Trophoblast cell (in vitro differentiated cells and primary cell): ENCODE data around the gene LGALS12.

ENCODE experiments used
- DNase-seq, 2 donors: peaks; one replicate each; pipeline ENCODE4 v3.0.0-alpha.2; 2016
- H2AFZ ChIP-seq: 2 replicates; pipeline ENCODE4 v1.6.1; 2013; ENCODE audit warnings: low read length, moderate library complexity, mild to moderate bottlenecking; ENCODE audit not compliant: insufficient read depth, poor library complexity
- H2AK5ac ChIP-seq: 2 replicates; pipeline ENCODE4 v1.6.1; 2013; ENCODE audit warnings: mild to moderate bottlenecking, low read length
- H2BK120ac ChIP-seq: 2 replicates; pipeline ENCODE4 v1.6.1; 2013; ENCODE audit warnings: low read length, mild to moderate bottlenecking, moderate library complexity; ENCODE audit not compliant: insufficient read depth, poor library complexity
- H2BK12ac ChIP-seq: 2 replicates; pipeline ENCODE4 v1.6.1; 2013; ENCODE audit warnings: mild to moderate bottlenecking, low read length, moderate library complexity
- H2BK5ac ChIP-seq: 2 replicates; pipeline ENCODE4 v1.6.1; 2013; ENCODE audit warnings: low read length, low read depth, moderate library complexity, mild to moderate bottlenecking; ENCODE audit not compliant: poor library complexity
- H3K14ac ChIP-seq: 2 replicates; pipeline ENCODE4 v1.6.1; 2013; ENCODE audit warnings: mild to moderate bottlenecking, low read length
- H3K18ac ChIP-seq: 2 replicates; pipeline ENCODE4 v1.6.1; 2013; ENCODE audit warnings: mild to moderate bottlenecking, low read length
- H3K23ac ChIP-seq: 2 replicates; pipeline ENCODE4 v1.6.1; 2013; ENCODE audit warnings: low read length
- H3K27ac ChIP-seq: 2 replicates; pipeline ENCODE4 v1.5.1; 2013; ENCODE audit warnings: low read depth, mild to moderate bottlenecking, inconsistent platforms, low read length, moderate library complexity
- H3K27me3 ChIP-seq: 2 replicates; pipeline ENCODE4 v1.6.1; 2013; ENCODE audit warnings: inconsistent platforms, mild to moderate bottlenecking, low read length, moderate library complexity; ENCODE audit not compliant: insufficient read depth
- H3K36me3 ChIP-seq, 2 experiments: 1 replicate in 1 of 2; 2 replicates in 1 of 2; pipeline ENCODE4 v1.6.1; 2013; ENCODE audit warnings: low read length in 2 of 2, mild to moderate bottlenecking in 2 of 2, moderate library complexity in 1 of 2; ENCODE audit not compliant: insufficient read depth in 2 of 2, control insufficient read depth in 1 of 2
- H3K4ac ChIP-seq: 2 replicates; pipeline ENCODE4 v1.6.1; 2013; ENCODE audit warnings: low read depth, mild to moderate bottlenecking, low read length, moderate library complexity
- H3K4me1 ChIP-seq, 2 experiments: 1 replicate in 1 of 2; 2 replicates in 1 of 2; pipeline ENCODE4 v1.6.1; 2013; ENCODE audit warnings: low read length in 2 of 2, mild to moderate bottlenecking in 2 of 2, moderate library complexity in 1 of 2; ENCODE audit not compliant: insufficient read depth in 2 of 2, control insufficient read depth in 1 of 2
- H3K4me2 ChIP-seq: 2 replicates; pipeline ENCODE4 v1.6.1; 2013; ENCODE audit warnings: inconsistent platforms, mild to moderate bottlenecking, low read length, moderate library complexity
- H3K4me3 ChIP-seq: 2 replicates; pipeline ENCODE4 v1.5.1; 2013; ENCODE audit warnings: mild to moderate bottlenecking, low read depth, low read length, inconsistent platforms
- H3K79me1 ChIP-seq: one replicate; pipeline ENCODE4 v1.6.1; 2013; ENCODE audit warnings: low read length
- H3K79me2 ChIP-seq: 2 replicates; pipeline ENCODE4 v1.6.1; 2013; ENCODE audit warnings: low read length, mild to moderate bottlenecking; ENCODE audit not compliant: control insufficient read depth, insufficient read depth, poor library complexity
- H3K9ac ChIP-seq: 2 replicates; pipeline ENCODE4 v1.6.1; 2013; ENCODE audit warnings: mild to moderate bottlenecking, low read length
- H3K9me3 ChIP-seq: 2 replicates; pipeline ENCODE4 v1.6.1; 2013; ENCODE audit warnings: low read depth, mild to moderate bottlenecking, control low read depth, inconsistent platforms, low read length; ENCODE audit not compliant: insufficient read depth
- H4K12ac ChIP-seq: 2 replicates; pipeline ENCODE4 v1.6.1; 2013; ENCODE audit warnings: low read depth, mild to moderate bottlenecking, low read length, moderate library complexity
- H4K8ac ChIP-seq: 2 replicates; pipeline ENCODE4 v1.6.1; 2013; ENCODE audit warnings: low read depth, mild to moderate bottlenecking, low read length, moderate library complexity
- H4K91ac ChIP-seq: one replicate; pipeline ENCODE4 v1.6.1; 2013; ENCODE audit warnings: low read depth, mild to moderate bottlenecking, low read length, moderate library complexity
- WGBS: extraction: QIAGEN DNeasy Blood & Tissue Kit; methylation state at CpG from one replicate; pipeline ENCODE4 v1.1.7; 2013; ENCODE audit warnings: missing lambda C conversion rate; ENCODE audit not compliant: insufficient read length, insufficient coverage; ENCODE audit errors: extremely low coverage; 5-methylcytosine and 5-hydroxymethylcytosine counted together

LGALS12 gene

DNA sequence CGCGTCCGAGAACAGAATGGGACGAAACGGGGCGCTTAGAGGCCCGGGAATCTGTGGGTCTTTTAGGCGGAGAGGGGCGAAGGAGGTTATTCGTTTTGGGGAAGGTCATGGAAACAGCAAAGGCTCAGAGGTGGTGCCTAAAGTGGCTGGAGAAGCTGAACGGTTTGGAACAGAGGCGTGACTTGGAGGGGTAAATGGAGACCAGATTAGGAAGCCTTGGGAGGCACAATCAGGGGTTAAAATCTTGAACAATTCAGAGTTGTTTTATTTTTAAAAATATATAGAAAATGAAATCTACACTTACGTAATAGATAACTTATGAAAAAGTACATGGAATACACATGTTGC is 14.7 kb upstream of the LGALS12 start:
- Histone ChIP-seq H3K79me2 (peaks cover 3% of the 10 kb centered on the region), H3K4me3 (peak overlapping the region; percentile 65), H2AFZ (peak overlapping the region; percentile 77), H3K79me1 (peaks cover 11% of the 10 kb centered on the region), H3K4me1 (peaks cover 3 to 7% of the 10 kb centered on the region in 2 experiments), H3K23ac (no peak overlapping the region), H2BK5ac (peak overlapping the region; percentile 68), H3K9ac (peak overlapping the region; percentile 63), H4K12ac (peak overlapping the region; percentile 74), H3K4ac (peak overlapping the region; percentile 12), H3K9me3 (no peaks in the 10 kb centered on the region), H3K18ac (peak overlapping the region; percentile 53), H3K4me2 (peak overlapping the region; percentile 99), H4K8ac (peak overlapping the region; percentile 82), H3K27ac (peak overlapping the region; percentile 19), H3K27me3 (no peaks in the 10 kb centered on the region), H2BK120ac (peak overlapping the region; percentile 80), H3K36me3 (no peaks in the 10 kb centered on the region), H4K91ac (peak overlapping the region; percentile 86), H3K14ac (peak overlapping the region; percentile 42), H2BK12ac (peak overlapping the region; percentile 37), H2AK5ac (no peak overlapping the region)
- no peak for DNase-seq
- WGBS = no CpG with 5 or more reads among the region's 13 CpGs

DNA sequence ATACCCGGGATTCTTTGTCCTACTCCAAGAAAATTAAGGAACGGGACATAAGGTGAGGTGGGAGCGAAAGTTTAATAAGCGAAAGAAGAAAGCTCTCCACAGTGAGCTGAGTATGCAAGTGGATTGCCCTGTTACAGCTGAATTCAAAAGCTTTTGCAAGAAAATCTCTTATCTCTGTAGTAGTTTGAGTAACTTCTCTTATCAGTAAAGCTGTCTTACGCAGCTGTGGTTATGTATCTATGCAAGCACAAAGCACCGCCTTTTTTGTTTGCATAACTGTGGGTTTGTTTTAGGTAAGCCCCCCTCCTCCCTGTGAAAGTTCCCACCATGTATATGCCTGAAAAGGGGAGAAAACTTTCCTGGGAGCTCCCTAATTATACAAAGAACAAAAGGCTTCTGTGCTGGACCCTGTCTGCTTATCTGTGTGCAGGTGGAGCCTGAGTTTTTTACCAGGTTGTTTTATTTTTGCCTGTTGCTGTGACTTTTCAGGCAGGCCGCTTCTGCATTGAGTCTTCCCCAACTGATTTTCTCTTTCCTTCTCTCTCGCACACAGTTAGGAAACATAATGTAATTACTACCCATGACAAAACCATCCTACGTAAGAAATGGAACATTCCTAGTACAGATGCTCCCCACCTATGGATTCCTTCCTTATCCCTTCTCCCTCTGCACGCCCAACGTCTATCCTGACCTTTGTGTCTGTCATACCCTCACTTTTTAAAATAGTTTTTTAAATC is 14.1 kb upstream of the LGALS12 start:
- Histone ChIP-seq H3K9ac (no peak overlapping the region), H2BK5ac (no peak overlapping the region), H3K36me3 (no peaks in the 10 kb centered on the region), H4K8ac (no peak overlapping the region), H3K4ac (no peak overlapping the region), H3K27ac (no peak overlapping the region), H2BK120ac (no peak overlapping the region), H3K4me1 (peaks cover 3 to 7% of the 10 kb centered on the region in 2 experiments), H3K4me2 (peak overlapping the region; percentile 55), H3K79me1 (peaks cover 11% of the 10 kb centered on the region), H4K91ac (no peak overlapping the region), H3K27me3 (no peaks in the 10 kb centered on the region), H2BK12ac (no peak overlapping the region), H3K23ac (no peak overlapping the region), H2AFZ (no peak overlapping the region), H4K12ac (no peak overlapping the region), H3K9me3 (no peaks in the 10 kb centered on the region), H3K18ac (no peak overlapping the region), H3K4me3 (no peak overlapping the region), H3K14ac (no peak overlapping the region), H2AK5ac (no peak overlapping the region), H3K79me2 (peaks cover 3% of the 10 kb centered on the region)
- DNase-seq = peak; percentile 45 to 74
- no CpG with 5 or more reads among the region's 11 CpGs for WGBS

DNA sequence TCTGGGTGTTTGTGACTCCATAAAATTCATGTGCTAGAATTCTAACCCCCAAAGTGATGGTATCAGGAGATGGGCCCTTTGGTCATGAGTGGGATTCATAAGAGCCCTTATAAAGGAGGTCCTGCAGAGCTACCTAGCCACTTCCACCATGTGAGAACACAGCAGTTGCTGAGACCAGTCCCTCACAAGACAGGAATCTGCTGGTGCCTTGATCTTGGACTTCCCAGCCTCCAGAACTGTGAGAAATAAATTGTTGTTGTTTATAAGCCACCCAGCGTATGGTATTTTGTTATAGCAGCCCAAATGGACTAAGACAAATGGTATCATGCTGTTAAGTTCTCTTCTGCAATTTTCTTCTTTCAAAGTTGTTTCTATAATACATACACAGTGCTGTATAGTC is 13.4 kb upstream of the LGALS12 start:
- Histone ChIP-seq H3K14ac (no peak overlapping the region), H3K23ac (no peak overlapping the region), H4K91ac (no peak overlapping the region), H2BK12ac (no peak overlapping the region), H3K79me2 (peaks cover 3% of the 10 kb centered on the region), H2BK5ac (peak overlapping the region; percentile 44), H3K9ac (no peak overlapping the region), H3K79me1 (peaks cover 11% of the 10 kb centered on the region), H3K4me3 (no peak overlapping the region), H3K4me2 (no peak overlapping the region), H3K9me3 (no peaks in the 10 kb centered on the region), H3K36me3 (no peaks in the 10 kb centered on the region), H2AFZ (no peak overlapping the region), H4K8ac (no peak overlapping the region), H3K27me3 (no peaks in the 10 kb centered on the region), H2BK120ac (no peak overlapping the region), H4K12ac (no peak overlapping the region), H3K4ac (no peak overlapping the region), H3K27ac (no peak overlapping the region), H3K18ac (no peak overlapping the region), H3K4me1 (peaks cover 3 to 7% of the 10 kb centered on the region in 2 experiments), H2AK5ac (no peak overlapping the region)
- DNase-seq = peak; percentile 53 to 76
- WGBS = no CpG with 5 or more reads among the region's 1 CpG

DNA sequence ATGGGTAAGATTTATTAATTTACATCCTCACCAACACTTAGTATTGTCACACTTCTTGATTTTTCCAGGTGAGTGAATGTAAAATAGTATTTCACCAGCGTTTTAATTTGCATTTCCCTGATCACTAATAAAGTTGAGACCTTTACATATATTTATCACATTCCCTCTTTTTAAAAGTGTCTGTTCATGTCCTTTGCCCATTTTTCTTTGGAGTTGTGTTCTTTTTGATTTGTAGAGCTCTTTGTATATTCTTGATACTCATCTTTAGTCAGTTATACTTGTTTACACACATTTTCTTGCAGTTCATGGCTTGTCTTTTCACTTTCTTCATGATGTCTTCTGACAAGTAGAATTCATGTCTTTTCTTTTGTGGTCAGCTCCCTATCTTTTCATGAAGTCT is 12.8 kb upstream of the LGALS12 start:
- Histone ChIP-seq H3K36me3 (no peaks in the 10 kb centered on the region), H3K14ac (no peak overlapping the region), H2AK5ac (no peak overlapping the region), H2BK5ac (no peak overlapping the region), H2BK12ac (no peak overlapping the region), H3K9me3 (no peaks in the 10 kb centered on the region), H3K4me2 (no peak overlapping the region), H3K4me3 (no peak overlapping the region), H3K4ac (no peak overlapping the region), H3K79me2 (peaks cover 3% of the 10 kb centered on the region), H4K8ac (no peak overlapping the region), H3K79me1 (peaks cover 11% of the 10 kb centered on the region), H2AFZ (no peak overlapping the region), H4K12ac (no peak overlapping the region), H3K18ac (no peak overlapping the region), H3K9ac (no peak overlapping the region), H2BK120ac (no peak overlapping the region), H3K23ac (no peak overlapping the region), H3K4me1 (peaks cover 3 to 7% of the 10 kb centered on the region in 2 experiments), H4K91ac (no peak overlapping the region), H3K27ac (no peak overlapping the region), H3K27me3 (no peaks in the 10 kb centered on the region)
- no CpG with 5 or more reads among the region's 1 CpG for WGBS
- no peak for DNase-seq
